Upper lobe of left lung (tissue), 6 donors: ENCODE measurements around the gene BCAS3. TPM values are rescaled to one million over a fixed set of nuclear protein-coding genes. Genes with fewer than 3 reads are reported as not detected.

ENCODE experiments used
- ATAC-seq, 2 donors: fragments of 200-7000 bp; cut with Tn5 transposase; one replicate each; pipeline ENCODE4 v1.9.1; 2022; ENCODE audit warnings: mild to moderate bottlenecking in 2 of 2, moderate library complexity in 2 of 2; ENCODE audit not compliant: low FRiP score in 2 of 2
- DNase-seq, 2 donors: peaks; one replicate each; pipeline ENCODE4 v3.0.0-alpha.2; 2019 to 2020
- H3K27ac ChIP-seq, 4 donors: fragments of 200-600 bp; sonication (generic); one replicate each; pipeline ENCODE4 v1.5.1; 2016 to 2019
- H3K27me3 ChIP-seq, 4 donors: fragments of 200-600 bp; sonication (generic); one replicate each; pipeline ENCODE4 v1.5.1; 2017 to 2019
- H3K36me3 ChIP-seq, 4 donors: fragments of 200-600 bp; sonication (generic); one replicate each; pipeline ENCODE4 v1.5.1; 2016 to 2019
- H3K4me1 ChIP-seq, 4 donors: fragments of 200-600 bp; sonication (generic); one replicate each; pipeline ENCODE4 v1.5.1; 2018 to 2019
- H3K4me3 ChIP-seq, 4 donors: fragments of 200-600 bp; sonication (generic); one replicate each; pipeline ENCODE4 v1.5.1; 2017 to 2019; ENCODE audit warnings: mild to moderate bottlenecking in 2 of 4, moderate library complexity in 1 of 4
- H3K9me3 ChIP-seq, 4 donors: fragments of 200-600 bp; sonication (generic); one replicate each; pipeline ENCODE4 v1.5.1; 2018 to 2019
- CTCF ChIP-seq, 6 experiments: fragments of 450-650 bp in 4 of 6; fragments of 200-600 bp in 2 of 6; sonication (generic) in 2 of 6; IDR thresholded peaks; one replicate each; pipeline ENCODE4 v1.5.1; 2016 to 2019; ENCODE audit warnings: antibody characterized with exemption in 6 of 6
- EP300 ChIP-seq, 4 donors: sonication (generic); formaldehyde crosslinking; IDR thresholded peaks; one replicate each; pipeline ENCODE4 v1.5.1; 2017; ENCODE audit warnings: antibody characterized with exemption in 4 of 4, control low read depth in 2 of 4
- POLR2A ChIP-seq, 4 donors: fragments of 450-650 bp; IDR thresholded peaks; one replicate each; pipeline ENCODE4 v1.5.1; 2016 to 2017; ENCODE audit warnings: antibody characterized with exemption in 4 of 4, mild to moderate bottlenecking in 2 of 4
- POLR2AphosphoS5 ChIP-seq, 2 donors: sonication (generic); formaldehyde crosslinking; IDR thresholded peaks; one replicate each; pipeline ENCODE4 v1.5.1; 2017; ENCODE audit warnings: antibody characterized with exemption in 2 of 2
- WGBS, 2 donors: methylation state at CpG; one replicate each; pipeline ENCODE4 v1.1.5; 2017 to 2018; 5-methylcytosine and 5-hydroxymethylcytosine counted together
- total RNA-seq, 6 donors: library from RNA; depleted of rRNA in 4 of 6; stranded (reverse); fragments of >200 nt in 4 of 6; gene quantifications; one replicate each; pipeline versions ENCODE4 v1.1.0 to v1.2.1, GENCODE V29; 2016 to 2021
- donor health status: DM: no; HTN: no; CAD: no; lungs with moderate emphysema.
- donor health status: DM: no; HTN: yes; CAD: no; lungs with severe emphysema.

BCAS3 gene
- total RNA-seq, 6 donors from 2014 or later = 20.1 to 111 (median 37.0) TPM

- no peak overlapping the region for H3K4me3 ChIP-seq
- H3K9me3 ChIP-seq = no peaks in the 10 kb centered on the region
- WGBS, 2 donors = 85 to 95% methylated on average over 1 of the region's 1 CpG
- DNase-seq (no peak), ATAC-seq (no peak)
- no peak for TF ChIP-seq EP300 (IDR thresholded peaks at IDR 0.05)
- no peak for TF ChIP-seq CTCF (IDR thresholded peaks at IDR 0.05)
- no peak for TF ChIP-seq POLR2A (IDR thresholded peaks at IDR 0.05)
- no peak for TF ChIP-seq POLR2AphosphoS5 (IDR thresholded peaks at IDR 0.05)
- peak overlapping the region; percentile 52 to 83 (median 70) for H3K27ac ChIP-seq
- H3K4me1 ChIP-seq = peaks cover under 1 to 18% (median 9%) of the 10 kb centered on the region in 4 donors
- no peaks in the 10 kb centered on the region for H3K36me3 ChIP-seq
- H3K27me3 ChIP-seq = no peaks in the 10 kb centered on the region
Observed at GRCh38 chr17:61133853-61134252, 456.2 kb downstream of the BCAS3 start.

GRCh38 chr17:61134551-61135235, 457.0 kb downstream of the BCAS3 start:
- no peak for TF ChIP-seq CTCF (IDR thresholded peaks at IDR 0.05)
- no peak for TF ChIP-seq POLR2AphosphoS5 (IDR thresholded peaks at IDR 0.05)
- TF ChIP-seq EP300 (IDR thresholded peaks at IDR 0.05) = no peak
- no peak for TF ChIP-seq POLR2A (IDR thresholded peaks at IDR 0.05)
- Histone ChIP-seq H3K36me3 (no peaks in the 10 kb centered on the region), H3K9me3 (no peaks in the 10 kb centered on the region), H3K27me3 (no peaks in the 10 kb centered on the region), H3K27ac (peak overlapping the region; percentile 52 to 83 (median 70)), H3K4me1 (peaks cover 9 to 18% (median 13%) of the 10 kb centered on the region in 4 donors), H3K4me3 (peak overlapping the region in 3 of 4 donors; percentile 3 to 35 (median 31))
- WGBS, 2 donors = 77 to 87% methylated on average over 6 of the region's 6 CpGs
- DNase-seq (no peak), ATAC-seq (no peak)

GRCh38 chr17:61135782-61136181, 458.1 kb downstream of the BCAS3 start:
- Histone ChIP-seq H3K4me1 (peaks cover 9 to 16% (median 14%) of the 10 kb centered on the region in 4 donors), H3K4me3 (peak overlapping the region in 3 of 4 donors; percentile 3 to 35 (median 31)), H3K36me3 (no peaks in the 10 kb centered on the region), H3K27ac (peak overlapping the region; percentile 52 to 83 (median 70)), H3K9me3 (no peaks in the 10 kb centered on the region), H3K27me3 (no peaks in the 10 kb centered on the region)
- ATAC-seq = no peak
- peak in 1 of 2 donors; percentile 62 for DNase-seq
- WGBS, 2 donors = 71 to 76% methylated on average over 14 of the region's 14 CpGs
- no peak for TF ChIP-seq CTCF (IDR thresholded peaks at IDR 0.05)

- DNase-seq = no peak
- no peak for TF ChIP-seq POLR2A (IDR thresholded peaks at IDR 0.05)
- TF ChIP-seq EP300 (IDR thresholded peaks at IDR 0.05) = no peak
- no peak for TF ChIP-seq CTCF (IDR thresholded peaks at IDR 0.05)
- TF ChIP-seq POLR2AphosphoS5 (IDR thresholded peaks at IDR 0.05) = no peak
- 89 to 91% methylated on average over 7 of the region's 7 CpGs for WGBS, 2 donors
- H3K27me3 ChIP-seq = no peaks in the 10 kb centered on the region
- H3K27ac ChIP-seq = peak overlapping the region in 3 of 4 donors; percentile 67 to 83 (median 72)
- no peaks in the 10 kb centered on the region for H3K36me3 ChIP-seq
- H3K4me3 ChIP-seq = peak overlapping the region in 1 of 4 donors; percentile 31
- peaks cover 9 to 16% (median 14%) of the 10 kb centered on the region in 4 donors for H3K4me1 ChIP-seq
- no peaks in the 10 kb centered on the region for H3K9me3 ChIP-seq
- ATAC-seq = no peak
Observed at GRCh38 chr17:61136296-61136695, 458.6 kb downstream of the BCAS3 start.

GRCh38 chr17:61139219-61139618, 461.6 kb downstream of the BCAS3 start:
- Histone ChIP-seq H3K36me3 (no peaks in the 10 kb centered on the region), H3K4me1 (peaks cover 9 to 16% (median 14%) of the 10 kb centered on the region in 4 donors), H3K27me3 (no peaks in the 10 kb centered on the region), H3K27ac (peak overlapping the region in 2 of 4 donors; percentile 49 to 64), H3K4me3 (no peak overlapping the region), H3K9me3 (no peaks in the 10 kb centered on the region)
- TF ChIP-seq CTCF (IDR thresholded peaks at IDR 0.05) (no peak), POLR2A (IDR thresholded peaks at IDR 0.05) (no peak), EP300 (IDR thresholded peaks at IDR 0.05) (no peak), POLR2AphosphoS5 (IDR thresholded peaks at IDR 0.05) (no peak)
- peak in 1 of 2 donors; percentile 39 for DNase-seq
- peak; percentile 65 to 73 for ATAC-seq
- 19 to 21% methylated on average over 4 of the region's 4 CpGs for WGBS, 2 donors
